ENCODE results near the gene OR13H1.

- TF ChIP-seq ARNT (IDR thresholded peaks at IDR 0.05) (no peak), FOXA1 (IDR thresholded peaks at IDR 0.05) (no peak), ZNF384 (IDR thresholded peaks at IDR 0.05) (no peak), SP1 (IDR thresholded peaks at IDR 0.05) (no peak), FOXK2 (IDR thresholded peaks at IDR 0.05) (no peak), TARDBP (IDR thresholded peaks at IDR 0.05) (no peak), ELF4 (IDR thresholded peaks at IDR 0.05) (no peak), FOXM1 (IDR thresholded peaks at IDR 0.05; ENCODE audit: borderline replicate concordance) (no peak), L3MBTL2 (conservative IDR thresholded peaks at IDR 0.05) (no peak), NFRKB (IDR thresholded peaks at IDR 0.05) (no peak), SUZ12 (IDR thresholded peaks at IDR 0.05) (no peak), CTBP1 (IDR thresholded peaks at IDR 0.05; ENCODE audit: borderline replicate concordance) (no peak), BHLHE40 (IDR thresholded peaks at IDR 0.05; ENCODE audit: borderline replicate concordance) (no peak)
- TF ChIP-seq, protein P1, sequence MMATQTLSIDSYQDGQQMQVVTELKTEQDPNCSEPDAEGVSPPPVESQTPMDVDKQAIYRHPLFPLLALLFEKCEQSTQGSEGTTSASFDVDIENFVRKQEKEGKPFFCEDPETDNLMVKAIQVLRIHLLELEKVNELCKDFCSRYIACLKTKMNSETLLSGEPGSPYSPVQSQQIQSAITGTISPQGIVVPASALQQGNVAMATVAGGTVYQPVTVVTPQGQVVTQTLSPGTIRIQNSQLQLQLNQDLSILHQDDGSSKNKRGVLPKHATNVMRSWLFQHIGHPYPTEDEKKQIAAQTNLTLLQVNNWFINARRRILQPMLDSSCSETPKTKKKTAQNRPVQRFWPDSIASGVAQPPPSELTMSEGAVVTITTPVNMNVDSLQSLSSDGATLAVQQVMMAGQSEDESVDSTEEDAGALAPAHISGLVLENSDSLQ (IDR thresholded peaks at IDR 0.05) = no peak
Observed at GRCh38 chrX:131565909-131566308, 22.0 kb downstream of the OR13H1 start.
